PC-3 (cell line): ENCODE measurements around the gene FBXO42. TPM values are rescaled to one million over a fixed set of nuclear protein-coding genes. Genes with fewer than 3 reads are reported as not detected.

ENCODE experiments used
- ATAC-seq: fragments of 200-7000 bp; cut with Tn5 transposase; 2 replicates; pipeline ENCODE4 v1.9.1; 2020; ENCODE audit warnings: mild to moderate bottlenecking, moderate library complexity
- BruUV-seq: library from RNA; stranded (reverse); fragments of 400-500 nt; replicated peaks from 2 replicates; lab custom pipeline; 2021; lab: Mats Ljungman, UMichigan
- CTCF ChIA-PET: fragments of 300-600 bp; sonication (Branson Sonifier 250); formaldehyde crosslinking; loops from one replicate; lab custom pipeline; 2022; ENCODE audit warnings: antibody characterized with exemption; lab: Charles Lee
- POLR2A ChIA-PET: fragments of 300-600 bp; sonication (Branson Sonifier 250); formaldehyde crosslinking; loops from one replicate; lab custom pipeline; 2022; ENCODE audit warnings: antibody characterized with exemption; ENCODE audit not compliant: unreplicated experiment; lab: Charles Lee
- DNase-seq: peaks from one replicate; pipeline ENCODE4 v3.0.0-alpha.2; 2015
- H2AFZ ChIP-seq: fragments of 300-600 bp; sonication (generic); 2 replicates; pipeline ENCODE4 v1.6.0; 2016; ENCODE audit warnings: antibody characterized with exemption, low read length
- H3F3A ChIP-seq: fragments of 300-600 bp; sonication (generic); one replicate; pipeline ENCODE4 v1.6.0; 2017; ENCODE audit warnings: antibody characterized with exemption, low read length, control low read depth, mild to moderate bottlenecking; ENCODE audit not compliant: unreplicated experiment
- H3K27ac ChIP-seq: fragments of 300-600 bp; sonication (generic); 2 replicates; pipeline ENCODE4 v1.5.1; 2016; ENCODE audit warnings: mild to moderate bottlenecking, low read length
- H3K27me3 ChIP-seq: fragments of 300-600 bp; sonication (generic); 2 replicates; pipeline ENCODE4 v1.6.1; 2016; ENCODE audit warnings: low read length, mixed read lengths
- H3K36me3 ChIP-seq: fragments of 300-600 bp; sonication (generic); 2 replicates; pipeline ENCODE4 v1.6.1; 2016; ENCODE audit warnings: low read depth, mixed run types, low read length, mixed read lengths
- H3K4me1 ChIP-seq: fragments of 300-600 bp; sonication (generic); 2 replicates; pipeline ENCODE4 v1.5.1; 2016; ENCODE audit warnings: low read length; ENCODE audit not compliant: insufficient read depth
- H3K4me2 ChIP-seq: fragments of 300-600 bp; sonication (generic); 2 replicates; pipeline ENCODE4 v1.6.0; 2016; ENCODE audit warnings: low read length
- H3K4me3 ChIP-seq: fragments of 300-600 bp; sonication (generic); 2 replicates; pipeline ENCODE4 v1.5.1; 2016; ENCODE audit warnings: mild to moderate bottlenecking, low read length, mixed read lengths
- H3K79me2 ChIP-seq: fragments of 300-600 bp; sonication (generic); 2 replicates; pipeline ENCODE4 v1.6.1; 2017; ENCODE audit warnings: low read length, mixed read lengths
- H3K9ac ChIP-seq: fragments of 300-600 bp; sonication (generic); 2 replicates; pipeline ENCODE4 v1.6.0; 2016; ENCODE audit warnings: mild to moderate bottlenecking, low read length
- H3K9me2 ChIP-seq: fragments of 300-600 bp; sonication (generic); replicated peaks from 2 replicates; pipeline ENCODE4 v1.6.1; 2016; ENCODE audit warnings: mixed run types, low read length, mixed read lengths
- H3K9me3 ChIP-seq: fragments of 300-600 bp; sonication (generic); 2 replicates; pipeline ENCODE4 v1.6.1; 2016; ENCODE audit warnings: low read length, mixed read lengths
- H4K20me1 ChIP-seq: fragments of 300-600 bp; sonication (generic); 2 replicates; pipeline ENCODE4 v1.6.1; 2016; ENCODE audit warnings: low read length, mixed read lengths
- CTCF ChIP-seq: fragments of 300-600 bp; sonication (generic); conservative IDR thresholded peaks from 2 replicates; pipeline ENCODE4 v1.5.1; 2017; ENCODE audit warnings: antibody characterized with exemption, low read depth, mild to moderate bottlenecking, low read length
- EZH2 ChIP-seq: fragments of 300-600 bp; sonication (generic); IDR thresholded peaks from one replicate; pipeline ENCODE4 v1.6.1; 2017; ENCODE audit warnings: antibody characterized with exemption, mild to moderate bottlenecking, low read length; ENCODE audit not compliant: unreplicated experiment
- EZH2phosphoT487 ChIP-seq: fragments of 300-600 bp; sonication (generic); IDR thresholded peaks from 2 replicates; pipeline ENCODE4 v1.6.1; 2018; ENCODE audit warnings: mild to moderate bottlenecking, antibody characterized with exemption, low read length, borderline replicate concordance
- intact Hi-C: fragments of 100-400 bp; cut with micrococcal nuclease; formaldehyde crosslinking; loops from 2 replicates; pipeline ENCODE4 v1.9.0; 2023
- total RNA-seq: library from RNA; depleted of rRNA; stranded (reverse); fragments of >200 nt; gene quantifications from 2 replicates; pipeline ENCODE4 v1.2.3, GENCODE V29; 2014

Gene FBXO42
- total RNA-seq, 1 experiment from 2014 or later, result 16.0 TPM

DNA sequence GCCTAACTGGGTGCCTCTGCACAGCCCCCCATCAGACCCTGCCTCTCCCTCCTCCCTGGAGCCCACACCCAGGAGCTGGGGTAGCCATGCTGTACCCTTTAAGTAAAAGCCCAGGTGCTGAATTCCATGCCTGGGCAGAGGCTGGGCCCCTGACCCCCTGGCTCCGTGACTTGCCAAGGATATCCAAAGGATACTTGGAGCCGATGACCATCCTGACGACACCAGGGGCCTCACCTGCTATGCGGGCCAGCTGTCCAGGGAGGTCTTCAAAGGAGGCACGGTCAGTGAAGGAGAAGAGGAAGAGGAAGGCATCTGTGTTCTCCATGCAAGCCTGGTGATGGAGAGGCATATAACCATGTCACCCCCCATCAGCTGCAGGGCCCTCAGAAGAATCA is 120.0 kb downstream of the FBXO42 start:
- no peaks in the 10 kb centered on the region for H3K36me3 ChIP-seq
- H3K27me3 ChIP-seq, result no peaks in the 10 kb centered on the region
- no TSS peak for BruUV-seq
- ChIA-PET POLR2A (no interaction called here), CTCF (no interaction called here)
- H4K20me1 ChIP-seq, result no peaks in the 10 kb centered on the region
- no peaks in the 10 kb centered on the region for H3K9me3 ChIP-seq
- H3K27ac ChIP-seq, result no peak overlapping the region
- H3K79me2 ChIP-seq, result no peaks in the 10 kb centered on the region
- H3K4me3 ChIP-seq, result no peak overlapping the region
- no peak overlapping the region for H3K4me2 ChIP-seq
- H3K9ac ChIP-seq, result no peak overlapping the region
- no peak for TF ChIP-seq EZH2
- TF ChIP-seq EZH2phosphoT487, result no peak
- no peak for TF ChIP-seq CTCF
- no peaks in the 10 kb centered on the region for H3F3A ChIP-seq
- no peaks in the 10 kb centered on the region for H3K9me2 ChIP-seq
- no peak for DNase-seq
- ATAC-seq, result no peak
- intact Hi-C loops, result no loop called here
- peaks cover 9% of the 10 kb centered on the region for H3K4me1 ChIP-seq
- H2AFZ ChIP-seq, result no peak overlapping the region

DNA sequence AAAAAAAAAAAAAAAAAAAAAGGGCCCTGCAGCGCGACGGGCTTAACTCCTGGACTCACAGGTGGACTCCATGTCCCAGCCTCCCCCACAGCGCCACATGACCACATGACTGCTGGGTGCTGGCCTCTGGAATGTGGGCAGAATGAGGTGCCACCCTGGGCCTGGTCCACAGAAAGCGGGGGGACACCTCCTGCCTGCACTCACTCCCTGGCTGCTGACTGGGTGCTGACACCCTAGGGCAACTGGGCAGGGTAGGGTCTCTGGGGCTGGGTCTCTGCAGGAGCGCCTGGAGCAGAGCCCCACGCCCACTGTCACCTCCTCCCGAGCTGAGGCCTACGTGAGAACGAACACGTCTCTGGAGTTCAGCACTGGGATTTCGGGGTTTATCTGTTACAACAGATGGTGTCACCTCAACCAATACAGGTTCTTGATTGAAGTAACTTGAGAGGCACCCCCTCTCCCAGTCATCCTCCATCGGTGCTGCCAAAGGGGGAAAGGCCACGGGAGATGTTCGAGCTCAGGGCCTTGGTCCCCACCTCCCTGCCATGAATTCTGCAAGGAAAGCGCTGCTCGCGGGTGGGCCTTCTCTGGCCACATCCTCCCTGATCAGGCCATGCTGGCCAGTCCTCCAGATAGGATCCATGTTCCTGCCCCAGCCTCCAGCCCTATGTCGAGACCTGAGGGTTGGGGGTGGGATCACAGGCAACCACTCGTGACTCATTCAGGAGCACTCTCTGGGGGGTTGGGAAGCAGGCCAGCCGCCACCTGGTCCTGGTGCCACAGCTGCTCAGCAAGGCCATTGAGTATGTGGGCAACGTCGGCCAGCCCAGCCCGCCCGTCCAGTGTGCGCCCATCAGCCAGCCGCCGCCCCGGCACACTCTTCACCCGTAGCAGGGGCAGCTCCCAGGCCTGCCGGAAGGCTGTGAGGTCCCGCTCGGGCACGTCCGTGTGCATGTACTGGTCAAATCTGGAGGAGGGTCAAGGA is 120.7 kb downstream of the FBXO42 start:
- ChIA-PET CTCF (no interaction called here), POLR2A (no interaction called here)
- H3K9me2 ChIP-seq, result no peaks in the 10 kb centered on the region
- H3K27me3 ChIP-seq, result no peaks in the 10 kb centered on the region
- DNase-seq (no peak), ATAC-seq (no peak)
- no TSS peak for BruUV-seq
- H4K20me1 ChIP-seq, result no peaks in the 10 kb centered on the region
- H3K27ac ChIP-seq, result no peak overlapping the region
- H3K9me3 ChIP-seq, result no peaks in the 10 kb centered on the region
- no peak overlapping the region for H3K4me2 ChIP-seq
- no peaks in the 10 kb centered on the region for H3K79me2 ChIP-seq
- no peak overlapping the region for H3K4me3 ChIP-seq
- no peak overlapping the region for H2AFZ ChIP-seq
- no peak overlapping the region for H3K9ac ChIP-seq
- no peaks in the 10 kb centered on the region for H3K36me3 ChIP-seq
- peaks cover 7% of the 10 kb centered on the region; the same call in 1 of the 2 replicates for H3K4me1 ChIP-seq
- no peak for TF ChIP-seq EZH2phosphoT487
- no peak for TF ChIP-seq CTCF
- TF ChIP-seq EZH2, result no peak
- intact Hi-C loops, result no loop called here
- no peaks in the 10 kb centered on the region for H3F3A ChIP-seq

- Histone ChIP-seq H3K36me3 (no peaks in the 10 kb centered on the region), H3K9me2 (no peaks in the 10 kb centered on the region), H3K4me1 (peaks cover under 1% of the 10 kb centered on the region; the same call in 1 of the 2 replicates), H3K79me2 (no peaks in the 10 kb centered on the region), H3K27me3 (no peaks in the 10 kb centered on the region), H3K27ac (no peak overlapping the region), H3K4me2 (no peak overlapping the region), H3F3A (no peaks in the 10 kb centered on the region), H3K9me3 (no peaks in the 10 kb centered on the region), H3K4me3 (no peak overlapping the region), H4K20me1 (no peaks in the 10 kb centered on the region), H2AFZ (no peak overlapping the region), H3K9ac (no peak overlapping the region)
- ChIA-PET POLR2A (interaction anchor here (0.6 kb wide), 1 partner anchor 36 kb away, joined by 3 read pairs; no protein-coding TSS in a partner anchor), CTCF (no interaction called here)
- no peak for TF ChIP-seq CTCF
- TF ChIP-seq EZH2, result no peak
- TF ChIP-seq EZH2phosphoT487, result no peak
- ATAC-seq (no peak), DNase-seq (no peak)
- intact Hi-C loops, result no loop called here
- BruUV-seq, result no TSS peak
Observed at GRCh38 chr1:16230744-16231143, 121.5 kb downstream of the FBXO42 start.
